ENCODE results near the gene NTF4. TPM values are rescaled to one million over a fixed set of nuclear protein-coding genes. Genes with fewer than 3 reads are reported as not detected.

NTF4 gene
- total and polyA plus RNA-seq, 8 donors, result 0.09 TPM; not detected in 7

DNA sequence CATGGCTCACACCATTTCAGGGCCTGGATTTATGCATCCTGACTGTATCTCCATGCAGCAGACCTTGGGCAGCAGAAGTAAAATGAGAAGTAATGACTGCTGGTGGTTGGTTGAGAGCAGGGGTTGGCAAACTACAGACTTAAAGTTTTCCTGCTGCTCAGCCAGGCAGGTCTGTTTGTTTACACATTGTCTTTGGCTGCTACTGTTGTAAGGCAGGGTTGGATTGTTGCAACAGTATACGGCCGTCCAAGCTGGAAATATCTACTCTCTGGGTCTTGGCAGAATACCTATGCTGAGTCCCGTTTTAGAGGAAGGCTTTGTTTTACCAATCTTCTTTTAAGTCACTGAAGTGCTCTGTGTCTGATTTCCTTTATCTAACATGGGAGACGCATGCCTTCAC is 34.2 kb upstream of the NTF4 start:
- 49 to 54% methylated on average over 4 of the region's 4 CpGs for WGBS, 2 donors
- TF ChIP-seq, protein P1, sequence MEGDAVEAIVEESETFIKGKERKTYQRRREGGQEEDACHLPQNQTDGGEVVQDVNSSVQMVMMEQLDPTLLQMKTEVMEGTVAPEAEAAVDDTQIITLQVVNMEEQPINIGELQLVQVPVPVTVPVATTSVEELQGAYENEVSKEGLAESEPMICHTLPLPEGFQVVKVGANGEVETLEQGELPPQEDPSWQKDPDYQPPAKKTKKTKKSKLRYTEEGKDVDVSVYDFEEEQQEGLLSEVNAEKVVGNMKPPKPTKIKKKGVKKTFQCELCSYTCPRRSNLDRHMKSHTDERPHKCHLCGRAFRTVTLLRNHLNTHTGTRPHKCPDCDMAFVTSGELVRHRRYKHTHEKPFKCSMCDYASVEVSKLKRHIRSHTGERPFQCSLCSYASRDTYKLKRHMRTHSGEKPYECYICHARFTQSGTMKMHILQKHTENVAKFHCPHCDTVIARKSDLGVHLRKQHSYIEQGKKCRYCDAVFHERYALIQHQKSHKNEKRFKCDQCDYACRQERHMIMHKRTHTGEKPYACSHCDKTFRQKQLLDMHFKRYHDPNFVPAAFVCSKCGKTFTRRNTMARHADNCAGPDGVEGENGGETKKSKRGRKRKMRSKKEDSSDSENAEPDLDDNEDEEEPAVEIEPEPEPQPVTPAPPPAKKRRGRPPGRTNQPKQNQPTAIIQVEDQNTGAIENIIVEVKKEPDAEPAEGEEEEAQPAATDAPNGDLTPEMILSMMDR (IDR thresholded peaks at IDR 0.05), result no peak
- H3K9me3 ChIP-seq, result no peaks in the 10 kb centered on the region
- no peaks in the 10 kb centered on the region for H3K27me3 ChIP-seq
- FAIRE-seq (no peak), ATAC-seq (peak in 1 of 4 donors; percentile 7), DNase-seq (no peak)
- H3K36me3 ChIP-seq, result peaks cover 3 to 56% (median 24%) of the 10 kb centered on the region in 3 donors
- H3K27ac ChIP-seq, result no peak overlapping the region
- H3K4me3 ChIP-seq, result no peak overlapping the region
- intact Hi-C loops (cut with DNase I), result no loop called here
- H3K4me1 ChIP-seq, result no peaks in the 10 kb centered on the region

GRCh38 chr19:49097453-49098288 is 33.1 kb upstream of the NTF4 start:
- intact Hi-C loops (cut with DNase I), result no loop called here
- TF ChIP-seq, protein P1 (IDR thresholded peaks at IDR 0.05), result peak; percentile 97 to 99 (median 98)
- ATAC-seq, result peak; percentile 63 to 96 (median 88)
- Histone ChIP-seq H3K36me3 (peaks cover 3 to 54% (median 27%) of the 10 kb centered on the region in 3 donors), H3K4me1 (no peaks in the 10 kb centered on the region), H3K27ac (no peak overlapping the region), H3K27me3 (no peaks in the 10 kb centered on the region), H3K9me3 (no peaks in the 10 kb centered on the region), H3K4me3 (no peak overlapping the region)
- no peak for FAIRE-seq
- WGBS, 2 donors, result 32 to 38% methylated on average over 8 of the region's 8 CpGs
- DNase-seq, result peak; percentile 53 to 82 (median 75)

DNA sequence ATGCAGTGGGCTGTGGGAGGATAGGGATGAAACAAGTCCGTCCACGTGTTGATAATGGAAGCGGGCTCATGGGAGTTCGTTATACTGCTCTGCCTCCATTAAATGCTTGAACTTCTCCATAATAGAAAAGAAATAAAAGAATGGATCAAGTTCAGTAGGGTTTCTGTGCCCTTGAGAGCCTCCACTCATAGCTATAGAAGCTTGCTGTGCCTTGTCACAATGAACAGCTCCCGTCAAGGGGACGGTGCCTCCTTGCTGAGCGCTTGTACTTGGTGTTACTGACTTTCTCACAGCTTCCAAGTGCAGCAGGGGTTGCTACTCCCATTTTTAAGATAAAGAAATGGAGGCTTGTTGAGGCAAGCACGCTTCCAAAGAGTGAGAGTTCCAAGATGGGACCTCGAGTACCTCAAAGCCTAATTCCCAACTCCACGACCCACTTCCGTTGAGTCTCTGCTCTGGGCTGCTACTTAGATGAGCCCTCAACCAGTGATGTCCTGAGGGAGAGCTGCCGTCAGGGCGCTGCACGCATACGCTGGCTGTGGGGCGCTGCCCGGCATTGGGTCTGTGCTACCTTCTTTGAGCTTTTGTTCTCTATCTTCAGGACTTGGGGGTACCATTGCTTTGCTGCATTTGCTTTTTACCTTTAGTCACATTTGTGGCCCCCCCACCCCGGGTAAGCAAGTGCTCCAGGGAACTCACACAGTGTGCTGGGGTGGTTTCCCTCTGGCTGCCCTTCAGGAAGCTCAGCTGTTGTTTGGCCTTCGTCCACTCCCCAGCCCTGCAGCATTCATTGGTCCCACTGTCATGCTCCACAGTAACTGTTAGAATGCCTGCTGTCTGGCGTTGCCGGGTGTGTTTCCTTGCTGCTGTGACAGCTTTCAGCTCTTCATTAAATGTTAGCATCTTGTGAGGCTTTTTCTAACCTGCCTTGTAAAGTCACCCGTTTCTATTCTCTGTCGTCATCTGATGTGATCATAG is 30.2 kb upstream of the NTF4 start:
- no peaks in the 10 kb centered on the region for H3K27me3 ChIP-seq
- TF ChIP-seq, protein P1 (IDR thresholded peaks at IDR 0.05), result no peak
- no peak overlapping the region for H3K4me3 ChIP-seq
- DNase-seq, result no peak
- peaks cover 11 to 56% (median 36%) of the 10 kb centered on the region in 3 donors for H3K36me3 ChIP-seq
- H3K27ac ChIP-seq, result no peak overlapping the region
- H3K9me3 ChIP-seq, result no peaks in the 10 kb centered on the region
- 78 to 80% methylated on average over 23 of the region's 23 CpGs for WGBS, 2 donors
- FAIRE-seq, result no peak
- no peaks in the 10 kb centered on the region for H3K4me1 ChIP-seq
- no peak for ATAC-seq
- intact Hi-C loops (cut with DNase I), result loop anchor here in 1 of 3 donors (5.0 kb wide), 1 partner anchor 108 kb away; no protein-coding TSS in a partner anchor

- FAIRE-seq (no peak), ATAC-seq (no peak), DNase-seq (no peak)
- WGBS, 2 donors, result 91 to 92% methylated on average over 6 of the region's 6 CpGs
- Histone ChIP-seq H3K27ac (no peak overlapping the region), H3K36me3 (peaks cover 7 to 44% (median 28%) of the 10 kb centered on the region in 3 donors), H3K27me3 (no peaks in the 10 kb centered on the region), H3K9me3 (no peaks in the 10 kb centered on the region), H3K4me1 (peaks cover 0 to 7% (median 0%) of the 10 kb centered on the region in 3 donors), H3K4me3 (no peak overlapping the region)
- intact Hi-C loops (cut with DNase I), result loop anchor here in 1 of 3 donors (5.0 kb wide), 1 partner anchor 110 kb away; no protein-coding TSS in a partner anchor
- TF ChIP-seq, protein P1 (IDR thresholded peaks at IDR 0.05), result no peak
These were observed 28.1 kb upstream of the NTF4 start for GRCh38 chr19:49092686-49093085.
